Measurements from ENCODE around the gene NCAN. TPM values are rescaled to one million over a fixed set of nuclear protein-coding genes. Genes with fewer than 3 reads are reported as not detected.
"Not testable (repeated sequence)": the region's sequence is repeated elsewhere in the genome, so short reads cannot be mapped to it uniquely, and the experiment has no call there.

Gene NCAN
- total and polyA plus RNA-seq, 8 donors: 0.04 to 0.13 (median 0.06) TPM; not detected in 3

GRCh38 chr19:19215792-19216191 is 4.0 kb downstream of the NCAN start:
- intact Hi-C loops (cut with DNase I): no loop called here
- Histone ChIP-seq H3K9me3 (no peaks in the 10 kb centered on the region), H3K27me3 (peaks cover 0 to 21% (median 2%) of the 10 kb centered on the region in 4 donors), H3K4me1 (no peaks in the 10 kb centered on the region), H3K36me3 (no peaks in the 10 kb centered on the region), H3K27ac (no peak overlapping the region), H3K4me3 (no peak overlapping the region)
- TF ChIP-seq, protein P1, sequence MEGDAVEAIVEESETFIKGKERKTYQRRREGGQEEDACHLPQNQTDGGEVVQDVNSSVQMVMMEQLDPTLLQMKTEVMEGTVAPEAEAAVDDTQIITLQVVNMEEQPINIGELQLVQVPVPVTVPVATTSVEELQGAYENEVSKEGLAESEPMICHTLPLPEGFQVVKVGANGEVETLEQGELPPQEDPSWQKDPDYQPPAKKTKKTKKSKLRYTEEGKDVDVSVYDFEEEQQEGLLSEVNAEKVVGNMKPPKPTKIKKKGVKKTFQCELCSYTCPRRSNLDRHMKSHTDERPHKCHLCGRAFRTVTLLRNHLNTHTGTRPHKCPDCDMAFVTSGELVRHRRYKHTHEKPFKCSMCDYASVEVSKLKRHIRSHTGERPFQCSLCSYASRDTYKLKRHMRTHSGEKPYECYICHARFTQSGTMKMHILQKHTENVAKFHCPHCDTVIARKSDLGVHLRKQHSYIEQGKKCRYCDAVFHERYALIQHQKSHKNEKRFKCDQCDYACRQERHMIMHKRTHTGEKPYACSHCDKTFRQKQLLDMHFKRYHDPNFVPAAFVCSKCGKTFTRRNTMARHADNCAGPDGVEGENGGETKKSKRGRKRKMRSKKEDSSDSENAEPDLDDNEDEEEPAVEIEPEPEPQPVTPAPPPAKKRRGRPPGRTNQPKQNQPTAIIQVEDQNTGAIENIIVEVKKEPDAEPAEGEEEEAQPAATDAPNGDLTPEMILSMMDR (IDR thresholded peaks at IDR 0.05): no peak
- WGBS, 2 donors: 74 to 76% methylated on average over 4 of the region's 4 CpGs
- DNase-seq (no peak), FAIRE-seq (no peak), ATAC-seq (no peak)

- Histone ChIP-seq H3K4me3 (no peak overlapping the region), H3K27me3 (peaks cover 0 to 10% (median 2%) of the 10 kb centered on the region in 4 donors), H3K27ac (no peak overlapping the region), H3K4me1 (no peaks in the 10 kb centered on the region), H3K36me3 (no peaks in the 10 kb centered on the region), H3K9me3 (no peaks in the 10 kb centered on the region)
- TF ChIP-seq, protein P1 (IDR thresholded peaks at IDR 0.05): no peak
- ATAC-seq (no peak), DNase-seq (no peak), FAIRE-seq (no peak)
- intact Hi-C loops (cut with DNase I): no loop called here
- 48 to 60% methylated on average over 4 of the region's 4 CpGs for WGBS, 2 donors
Measured at GRCh38 chr19:19217099-19217498, 5.3 kb downstream of the NCAN start.

DNA sequence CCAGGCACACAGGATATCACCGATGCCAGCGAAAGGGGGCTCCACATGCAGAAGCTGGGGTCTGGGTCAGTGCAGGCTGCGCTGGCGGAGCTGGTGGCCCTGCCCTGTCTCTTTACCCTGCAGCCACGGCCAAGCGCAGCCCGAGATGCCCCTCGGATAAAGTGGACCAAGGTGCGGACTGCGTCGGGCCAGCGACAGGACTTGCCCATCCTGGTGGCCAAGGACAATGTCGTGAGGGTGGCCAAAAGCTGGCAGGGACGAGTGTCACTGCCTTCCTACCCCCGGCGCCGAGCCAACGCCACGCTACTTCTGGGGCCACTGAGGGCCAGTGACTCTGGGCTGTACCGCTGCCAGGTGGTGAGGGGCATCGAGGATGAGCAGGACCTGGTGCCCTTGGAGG is 7.2 kb downstream of the NCAN start:
- ATAC-seq (no peak), FAIRE-seq (no peak), DNase-seq (no peak)
- Histone ChIP-seq H3K4me3 (no peak overlapping the region), H3K4me1 (no peaks in the 10 kb centered on the region), H3K9me3 (no peaks in the 10 kb centered on the region), H3K36me3 (no peaks in the 10 kb centered on the region), H3K27me3 (no peaks in the 10 kb centered on the region), H3K27ac (no peak overlapping the region)
- intact Hi-C loops (cut with DNase I): no loop called here
- 71 to 77% methylated on average over 21 of the region's 21 CpGs for WGBS, 2 donors
- TF ChIP-seq, protein P1 (IDR thresholded peaks at IDR 0.05): no peak

DNA sequence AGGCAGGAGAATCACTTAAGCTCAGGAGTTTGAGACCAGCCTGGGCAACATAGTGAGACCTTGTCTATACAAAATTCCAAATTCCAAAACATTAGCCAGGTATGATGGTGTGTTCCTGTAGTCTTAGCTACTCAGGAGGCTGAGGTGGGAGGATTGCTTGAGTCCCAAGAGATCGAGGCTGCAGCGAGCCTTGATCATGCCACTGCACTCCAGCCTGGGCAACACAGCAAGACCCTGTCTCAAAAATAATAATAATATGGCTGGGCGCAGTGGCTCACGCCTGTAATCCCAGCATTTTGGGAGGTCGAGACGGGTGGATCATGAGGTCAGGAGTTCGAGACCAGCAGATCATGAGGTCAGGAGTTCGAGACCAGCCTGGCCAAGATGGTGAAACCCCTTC is 9.2 kb downstream of the NCAN start:
- intact Hi-C loops (cut with DNase I); H3K27me3 ChIP-seq; H3K4me3 ChIP-seq; ATAC-seq; H3K27ac ChIP-seq; H3K9me3 ChIP-seq; FAIRE-seq; DNase-seq; H3K4me1 ChIP-seq; H3K36me3 ChIP-seq: not testable (repeated sequence)
- WGBS, 2 donors: 56 to 72% methylated on average over 8 of the region's 8 CpGs

DNA sequence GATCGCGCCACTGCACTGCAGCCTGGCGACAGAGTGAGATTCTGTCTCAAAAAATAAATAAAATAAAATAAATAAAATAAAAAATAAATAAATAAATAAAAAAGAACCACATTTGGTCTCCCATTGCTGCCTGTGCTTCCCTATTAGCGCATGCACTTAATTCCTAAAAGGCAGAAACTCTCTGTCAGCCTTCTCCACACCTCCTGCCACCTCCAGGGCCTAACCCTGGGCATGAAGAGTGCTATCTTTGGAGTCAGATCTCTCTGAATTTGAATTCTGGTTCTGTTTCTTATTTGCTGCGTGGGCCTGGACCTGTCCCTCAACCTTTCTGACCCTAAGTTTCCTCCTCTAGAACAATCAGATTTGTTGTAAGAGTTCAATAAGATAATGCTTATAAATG is 11.3 kb downstream of the NCAN start:
- TF ChIP-seq, protein P1 (IDR thresholded peaks at IDR 0.05): no peak
- no peak overlapping the region for H3K4me3 ChIP-seq
- FAIRE-seq: no peak
- no peaks in the 10 kb centered on the region for H3K9me3 ChIP-seq
- intact Hi-C loops (cut with DNase I): no loop called here
- no peak overlapping the region for H3K27ac ChIP-seq
- no peak for ATAC-seq
- H3K4me1 ChIP-seq: peaks cover 0 to 7% (median 0%) of the 10 kb centered on the region in 3 donors
- no peaks in the 10 kb centered on the region for H3K36me3 ChIP-seq
- WGBS, 2 donors: 85 to 92% methylated on average over 5 of the region's 5 CpGs
- DNase-seq: no peak
- no peaks in the 10 kb centered on the region for H3K27me3 ChIP-seq

Measured in pancreas (tissue), 10 donors.